Nephron (organoid): Measurements from ENCODE around the gene OR9G4.

ENCODE experiments used
- H3K27ac Mint-ChIP-seq, 3 experiments: 2 replicates each; pipeline ENCODE4 v1.8.0; 2020; ENCODE audit warnings: mixed read lengths in 3 of 3, mild to moderate bottlenecking in 2 of 3, moderate library complexity in 1 of 3
- H3K27me3 Mint-ChIP-seq: 2 replicates; pipeline ENCODE4 v1.8.0; 2021; ENCODE audit warnings: low read depth, mild to moderate bottlenecking, moderate library complexity, mixed read lengths
- H3K36me3 Mint-ChIP-seq: 2 replicates; pipeline ENCODE4 v1.8.0; 2020; ENCODE audit warnings: low read depth, mixed read lengths
- H3K4me1 Mint-ChIP-seq: 2 replicates; pipeline ENCODE4 v1.8.0; 2020; ENCODE audit warnings: mixed read lengths
- H3K4me3 Mint-ChIP-seq, 3 experiments: 2 replicates each; pipeline ENCODE4 v1.8.0; 2020; ENCODE audit warnings: mild to moderate bottlenecking in 3 of 3, mixed read lengths in 3 of 3, moderate library complexity in 2 of 3
- H3K9me3 Mint-ChIP-seq: 2 replicates; pipeline ENCODE4 v1.8.0; 2020; ENCODE audit warnings: mixed read lengths
- TF ChIP-seq, protein P1 (sequence below), 3 experiments: fragments of 200-600 bp; sonication (generic); IDR thresholded peaks; one replicate each; pipeline ENCODE4 v1.5.0; 2021; ENCODE audit warnings: antibody characterized with exemption in 3 of 3; ENCODE audit not compliant: unreplicated experiment in 3 of 3

OR9G4 gene

DNA sequence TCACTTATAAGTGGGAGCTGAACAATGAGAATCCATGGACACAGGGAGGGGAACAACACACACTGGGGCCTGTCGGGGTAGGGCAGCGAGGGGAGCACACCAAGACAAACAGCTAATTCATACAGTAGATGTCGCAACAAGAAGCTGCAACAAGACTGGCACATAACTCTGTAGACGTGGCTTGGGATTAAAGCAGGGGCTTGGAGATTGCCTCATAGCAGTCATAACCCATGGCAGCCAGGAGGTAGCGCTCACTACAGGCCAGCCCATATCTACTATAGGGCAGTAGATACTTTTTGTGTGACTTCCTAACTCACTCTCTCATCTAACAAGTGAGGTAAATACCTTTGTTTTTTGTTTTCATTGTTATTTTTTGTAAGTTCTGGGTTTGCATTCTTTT is 1.7 kb upstream of the OR9G4 start:
- Mint-ChIP-seq H3K9me3 (no peaks in the 10 kb centered on the region), H3K4me3 (no peak overlapping the region), H3K36me3 (no peaks in the 10 kb centered on the region), H3K4me1 (no peaks in the 10 kb centered on the region), H3K27me3 (no peaks in the 10 kb centered on the region), H3K27ac (no peak overlapping the region)
- TF ChIP-seq, protein P1, sequence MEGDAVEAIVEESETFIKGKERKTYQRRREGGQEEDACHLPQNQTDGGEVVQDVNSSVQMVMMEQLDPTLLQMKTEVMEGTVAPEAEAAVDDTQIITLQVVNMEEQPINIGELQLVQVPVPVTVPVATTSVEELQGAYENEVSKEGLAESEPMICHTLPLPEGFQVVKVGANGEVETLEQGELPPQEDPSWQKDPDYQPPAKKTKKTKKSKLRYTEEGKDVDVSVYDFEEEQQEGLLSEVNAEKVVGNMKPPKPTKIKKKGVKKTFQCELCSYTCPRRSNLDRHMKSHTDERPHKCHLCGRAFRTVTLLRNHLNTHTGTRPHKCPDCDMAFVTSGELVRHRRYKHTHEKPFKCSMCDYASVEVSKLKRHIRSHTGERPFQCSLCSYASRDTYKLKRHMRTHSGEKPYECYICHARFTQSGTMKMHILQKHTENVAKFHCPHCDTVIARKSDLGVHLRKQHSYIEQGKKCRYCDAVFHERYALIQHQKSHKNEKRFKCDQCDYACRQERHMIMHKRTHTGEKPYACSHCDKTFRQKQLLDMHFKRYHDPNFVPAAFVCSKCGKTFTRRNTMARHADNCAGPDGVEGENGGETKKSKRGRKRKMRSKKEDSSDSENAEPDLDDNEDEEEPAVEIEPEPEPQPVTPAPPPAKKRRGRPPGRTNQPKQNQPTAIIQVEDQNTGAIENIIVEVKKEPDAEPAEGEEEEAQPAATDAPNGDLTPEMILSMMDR (IDR thresholded peaks at IDR 0.05; ENCODE audit: unreplicated experiment in 3 of 3) = no peak

DNA sequence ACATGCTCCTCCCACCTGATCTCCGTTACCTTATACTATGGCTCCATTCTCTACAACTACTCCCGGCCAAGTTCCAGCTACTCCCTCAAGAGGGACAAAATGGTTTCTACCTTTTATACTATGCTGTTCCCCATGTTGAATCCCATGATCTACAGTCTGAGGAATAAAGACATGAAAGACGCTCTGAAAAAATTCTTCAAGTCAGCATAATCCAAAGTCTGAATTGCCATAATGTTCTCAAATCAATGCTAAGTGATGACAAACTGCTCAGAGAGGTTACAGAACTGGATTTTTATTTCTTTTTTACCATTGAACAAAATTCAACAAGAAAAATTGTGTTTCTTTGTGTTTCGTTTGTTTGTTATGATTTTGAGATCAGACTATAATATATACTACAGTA is 7.6 kb downstream of the OR9G4 start:
- TF ChIP-seq, protein P1 (IDR thresholded peaks at IDR 0.05; ENCODE audit: unreplicated experiment in 3 of 3) = no peak

DNA sequence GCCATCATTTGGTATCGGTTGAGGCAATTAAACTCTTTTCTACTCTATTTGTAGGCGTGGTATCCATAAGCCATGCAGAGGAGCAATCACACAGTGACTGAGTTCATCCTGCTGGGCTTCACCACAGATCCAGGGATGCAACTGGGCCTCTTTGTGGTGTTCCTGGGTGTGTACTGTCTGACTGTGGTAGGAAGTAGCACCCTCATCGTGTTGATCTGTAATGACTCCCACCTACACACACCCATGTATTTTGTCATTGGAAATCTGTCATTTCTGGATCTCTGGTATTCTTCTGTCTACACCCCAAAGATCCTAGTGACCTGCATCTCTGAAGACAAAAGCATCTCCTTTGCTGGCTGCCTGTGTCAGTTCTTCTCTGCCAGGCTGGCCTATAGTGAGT is 8.4 kb downstream of the OR9G4 start:
- Mint-ChIP-seq H3K36me3 (no peaks in the 10 kb centered on the region), H3K27me3 (no peaks in the 10 kb centered on the region), H3K27ac (no peak overlapping the region), H3K4me1 (no peaks in the 10 kb centered on the region), H3K9me3 (no peaks in the 10 kb centered on the region), H3K4me3 (no peak overlapping the region)
- TF ChIP-seq, protein P1 (IDR thresholded peaks at IDR 0.05; ENCODE audit: unreplicated experiment in 3 of 3) = no peak

More for the DNA sequence above, 7.6 kb downstream of the OR9G4 start:
- no peak overlapping the region for H3K27ac Mint-ChIP-seq
- H3K9me3 Mint-ChIP-seq = no peaks in the 10 kb centered on the region
- H3K4me1 Mint-ChIP-seq = no peaks in the 10 kb centered on the region
- H3K36me3 Mint-ChIP-seq = no peaks in the 10 kb centered on the region
- no peaks in the 10 kb centered on the region for H3K27me3 Mint-ChIP-seq
- H3K4me3 Mint-ChIP-seq = no peak overlapping the region

- Mint-ChIP-seq H3K4me3 (no peak overlapping the region), H3K9me3 (no peaks in the 10 kb centered on the region)
- TF ChIP-seq, protein P1 (IDR thresholded peaks at IDR 0.05; ENCODE audit: unreplicated experiment in 3 of 3) = no peak
Measured at GRCh38 chr11:56720513-56720912, 28.0 kb downstream of the OR9G4 start.

GRCh38 chr11:56716379-56716854 is 32.1 kb downstream of the OR9G4 start:
- no peaks in the 10 kb centered on the region for H3K4me1 Mint-ChIP-seq
- no peaks in the 10 kb centered on the region for H3K27me3 Mint-ChIP-seq
- no peak overlapping the region for H3K27ac Mint-ChIP-seq
- no peaks in the 10 kb centered on the region for H3K9me3 Mint-ChIP-seq
- TF ChIP-seq, protein P1 (IDR thresholded peaks at IDR 0.05; ENCODE audit: unreplicated experiment in 3 of 3) = no peak
- H3K36me3 Mint-ChIP-seq = no peaks in the 10 kb centered on the region
- no peak overlapping the region for H3K4me3 Mint-ChIP-seq

More at GRCh38 chr11:56720513-56720912, 28.0 kb downstream of the OR9G4 start:
- no peaks in the 10 kb centered on the region for H3K27me3 Mint-ChIP-seq
- no peak overlapping the region for H3K27ac Mint-ChIP-seq
- no peaks in the 10 kb centered on the region for H3K4me1 Mint-ChIP-seq
- no peaks in the 10 kb centered on the region for H3K36me3 Mint-ChIP-seq

GRCh38 chr11:56714206-56714605 is 34.3 kb downstream of the OR9G4 start:
- TF ChIP-seq, protein P1 (IDR thresholded peaks at IDR 0.05; ENCODE audit: unreplicated experiment in 3 of 3) = no peak
- Mint-ChIP-seq H3K4me3 (no peak overlapping the region), H3K27me3 (no peaks in the 10 kb centered on the region), H3K36me3 (no peaks in the 10 kb centered on the region), H3K9me3 (no peaks in the 10 kb centered on the region), H3K4me1 (no peaks in the 10 kb centered on the region), H3K27ac (no peak overlapping the region)
